Liver (tissue), 3 donors: ENCODE data around the gene LPGAT1.

Experiments
- EGR1 ChIP-seq, 2 donors: IDR thresholded peaks; 2 replicates each; pipeline ENCODE4 v1.6.1; 2016 to 2018; ENCODE audit warnings: antibody characterized with exemption in 2 of 2, low read depth in 2 of 2
- JUND ChIP-seq, 2 donors: IDR thresholded peaks; 2 replicates each; pipeline ENCODE4 v1.6.1; 2016; ENCODE audit warnings: antibody characterized with exemption in 2 of 2
- RAD21 ChIP-seq, 2 donors: IDR thresholded peaks; 2 replicates each; pipeline ENCODE4 v1.6.1; 2016; ENCODE audit warnings: antibody characterized with exemption in 2 of 2, mild to moderate bottlenecking in 2 of 2
- TAF1 ChIP-seq: conservative IDR thresholded peaks from 2 replicates; pipeline ENCODE4 v1.6.1; 2016; ENCODE audit warnings: antibody characterized with exemption, mild to moderate bottlenecking
- TF ChIP-seq, protein P1 (sequence below): fragments of 150-350 bp; IDR thresholded peaks from 2 replicates; pipeline ENCODE4 v1.5.1; 2017; ENCODE audit warnings: improper control_type of control experiment, low read depth, low read length; ENCODE audit not compliant: missing input control
- TF ChIP-seq, protein P2 (sequence below): IDR thresholded peaks from 2 replicates; pipeline ENCODE4 v1.6.1; 2016; ENCODE audit warnings: antibody characterized with exemption
- TF ChIP-seq, protein P3 (sequence below): IDR thresholded peaks from 2 replicates; pipeline ENCODE4 v1.6.1; 2016; ENCODE audit warnings: antibody characterized with exemption
- TF ChIP-seq, protein P4 (sequence below): IDR thresholded peaks from 2 replicates; pipeline ENCODE4 v1.6.1; 2016; ENCODE audit warnings: antibody characterized with exemption, mild to moderate bottlenecking
- donor health status: healthy.
- donor health status: healthy.

DNA sequence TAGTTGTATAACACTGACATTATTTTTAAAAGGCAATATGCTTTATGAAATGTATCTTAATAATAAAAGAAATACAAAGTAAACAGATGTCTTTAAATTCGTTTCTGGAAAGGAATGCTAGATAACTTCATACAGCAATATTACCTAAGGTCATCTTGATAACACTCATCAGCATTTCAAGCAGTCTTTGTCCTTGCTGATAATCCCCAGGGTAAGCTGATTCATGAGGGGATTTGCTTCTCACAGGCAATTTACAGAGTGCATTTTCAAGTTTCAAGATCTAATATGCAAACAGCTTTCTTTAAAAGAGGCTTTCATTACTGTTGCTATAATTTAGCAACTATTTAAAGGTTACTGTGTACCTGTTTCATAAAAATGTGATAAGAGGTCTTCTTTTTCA is 80.0 kb downstream of the LPGAT1 start:
- no peak for TF ChIP-seq TAF1
- no peak for TF ChIP-seq EGR1 (IDR thresholded peaks at IDR 0.05; ENCODE audit: low read depth in 2 of 2)
- TF ChIP-seq, protein P1, sequence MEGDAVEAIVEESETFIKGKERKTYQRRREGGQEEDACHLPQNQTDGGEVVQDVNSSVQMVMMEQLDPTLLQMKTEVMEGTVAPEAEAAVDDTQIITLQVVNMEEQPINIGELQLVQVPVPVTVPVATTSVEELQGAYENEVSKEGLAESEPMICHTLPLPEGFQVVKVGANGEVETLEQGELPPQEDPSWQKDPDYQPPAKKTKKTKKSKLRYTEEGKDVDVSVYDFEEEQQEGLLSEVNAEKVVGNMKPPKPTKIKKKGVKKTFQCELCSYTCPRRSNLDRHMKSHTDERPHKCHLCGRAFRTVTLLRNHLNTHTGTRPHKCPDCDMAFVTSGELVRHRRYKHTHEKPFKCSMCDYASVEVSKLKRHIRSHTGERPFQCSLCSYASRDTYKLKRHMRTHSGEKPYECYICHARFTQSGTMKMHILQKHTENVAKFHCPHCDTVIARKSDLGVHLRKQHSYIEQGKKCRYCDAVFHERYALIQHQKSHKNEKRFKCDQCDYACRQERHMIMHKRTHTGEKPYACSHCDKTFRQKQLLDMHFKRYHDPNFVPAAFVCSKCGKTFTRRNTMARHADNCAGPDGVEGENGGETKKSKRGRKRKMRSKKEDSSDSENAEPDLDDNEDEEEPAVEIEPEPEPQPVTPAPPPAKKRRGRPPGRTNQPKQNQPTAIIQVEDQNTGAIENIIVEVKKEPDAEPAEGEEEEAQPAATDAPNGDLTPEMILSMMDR, result no peak
- no peak for TF ChIP-seq JUND (IDR thresholded peaks at IDR 0.05)
- TF ChIP-seq, protein P2, sequence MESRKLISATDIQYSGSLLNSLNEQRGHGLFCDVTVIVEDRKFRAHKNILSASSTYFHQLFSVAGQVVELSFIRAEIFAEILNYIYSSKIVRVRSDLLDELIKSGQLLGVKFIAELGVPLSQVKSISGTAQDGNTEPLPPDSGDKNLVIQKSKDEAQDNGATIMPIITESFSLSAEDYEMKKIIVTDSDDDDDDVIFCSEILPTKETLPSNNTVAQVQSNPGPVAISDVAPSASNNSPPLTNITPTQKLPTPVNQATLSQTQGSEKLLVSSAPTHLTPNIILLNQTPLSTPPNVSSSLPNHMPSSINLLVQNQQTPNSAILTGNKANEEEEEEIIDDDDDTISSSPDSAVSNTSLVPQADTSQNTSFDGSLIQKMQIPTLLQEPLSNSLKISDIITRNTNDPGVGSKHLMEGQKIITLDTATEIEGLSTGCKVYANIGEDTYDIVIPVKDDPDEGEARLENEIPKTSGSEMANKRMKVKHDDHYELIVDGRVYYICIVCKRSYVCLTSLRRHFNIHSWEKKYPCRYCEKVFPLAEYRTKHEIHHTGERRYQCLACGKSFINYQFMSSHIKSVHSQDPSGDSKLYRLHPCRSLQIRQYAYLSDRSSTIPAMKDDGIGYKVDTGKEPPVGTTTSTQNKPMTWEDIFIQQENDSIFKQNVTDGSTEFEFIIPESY, result no peak
- TF ChIP-seq, protein P3, sequence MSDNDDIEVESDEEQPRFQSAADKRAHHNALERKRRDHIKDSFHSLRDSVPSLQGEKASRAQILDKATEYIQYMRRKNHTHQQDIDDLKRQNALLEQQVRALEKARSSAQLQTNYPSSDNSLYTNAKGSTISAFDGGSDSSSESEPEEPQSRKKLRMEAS, result no peak
- TF ChIP-seq RAD21 (IDR thresholded peaks at IDR 0.05), result no peak
- TF ChIP-seq, protein P4, sequence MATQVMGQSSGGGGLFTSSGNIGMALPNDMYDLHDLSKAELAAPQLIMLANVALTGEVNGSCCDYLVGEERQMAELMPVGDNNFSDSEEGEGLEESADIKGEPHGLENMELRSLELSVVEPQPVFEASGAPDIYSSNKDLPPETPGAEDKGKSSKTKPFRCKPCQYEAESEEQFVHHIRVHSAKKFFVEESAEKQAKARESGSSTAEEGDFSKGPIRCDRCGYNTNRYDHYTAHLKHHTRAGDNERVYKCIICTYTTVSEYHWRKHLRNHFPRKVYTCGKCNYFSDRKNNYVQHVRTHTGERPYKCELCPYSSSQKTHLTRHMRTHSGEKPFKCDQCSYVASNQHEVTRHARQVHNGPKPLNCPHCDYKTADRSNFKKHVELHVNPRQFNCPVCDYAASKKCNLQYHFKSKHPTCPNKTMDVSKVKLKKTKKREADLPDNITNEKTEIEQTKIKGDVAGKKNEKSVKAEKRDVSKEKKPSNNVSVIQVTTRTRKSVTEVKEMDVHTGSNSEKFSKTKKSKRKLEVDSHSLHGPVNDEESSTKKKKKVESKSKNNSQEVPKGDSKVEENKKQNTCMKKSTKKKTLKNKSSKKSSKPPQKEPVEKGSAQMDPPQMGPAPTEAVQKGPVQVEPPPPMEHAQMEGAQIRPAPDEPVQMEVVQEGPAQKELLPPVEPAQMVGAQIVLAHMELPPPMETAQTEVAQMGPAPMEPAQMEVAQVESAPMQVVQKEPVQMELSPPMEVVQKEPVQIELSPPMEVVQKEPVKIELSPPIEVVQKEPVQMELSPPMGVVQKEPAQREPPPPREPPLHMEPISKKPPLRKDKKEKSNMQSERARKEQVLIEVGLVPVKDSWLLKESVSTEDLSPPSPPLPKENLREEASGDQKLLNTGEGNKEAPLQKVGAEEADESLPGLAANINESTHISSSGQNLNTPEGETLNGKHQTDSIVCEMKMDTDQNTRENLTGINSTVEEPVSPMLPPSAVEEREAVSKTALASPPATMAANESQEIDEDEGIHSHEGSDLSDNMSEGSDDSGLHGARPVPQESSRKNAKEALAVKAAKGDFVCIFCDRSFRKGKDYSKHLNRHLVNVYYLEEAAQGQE, result no peak
